IMR-90 (cell line): ENCODE results near the gene NUFIP2. TPM values are rescaled to one million over a fixed set of nuclear protein-coding genes. Genes with fewer than 3 reads are reported as not detected.

Source experiments
- ATAC-seq: fragments of 200-7000 bp; cut with Tn5 transposase; 2 replicates; pipeline ENCODE4 v1.9.1; 2020; ENCODE audit warnings: low read depth, mild to moderate bottlenecking, moderate library complexity
- BruUV-seq: library from RNA; stranded (reverse); fragments of 400-500 nt; replicated peaks from 2 replicates; lab custom pipeline; 2021; lab: Mats Ljungman, UMichigan
- CTCF ChIA-PET: fragments of 300-600 bp; formaldehyde crosslinking; extraction: SDS; loops from one replicate; lab custom pipeline; 2021; ENCODE audit warnings: antibody characterized with exemption; lab: Yijun Ruan, JAX
- POLR2A ChIA-PET: fragments of 300-600 bp; sonication (Branson Sonifier 250); formaldehyde crosslinking; loops from one replicate; lab custom pipeline; 2022; ENCODE audit warnings: antibody characterized with exemption; ENCODE audit not compliant: unreplicated experiment; lab: Charles Lee
- DNase-seq: peaks from one replicate; pipeline ENCODE4 v3.0.0; 2013
- H2AFZ ChIP-seq: replicated peaks from 2 replicates; pipeline ENCODE3; 2013; ENCODE audit warnings: low read length, mild to moderate bottlenecking; ENCODE audit not compliant: poor library complexity
- H2AK5ac ChIP-seq: 2 replicates; pipeline ENCODE4 v1.6.1; 2013; ENCODE audit warnings: low read depth, low read length, inconsistent platforms
- H2AK9ac ChIP-seq: replicated peaks from 2 replicates; pipeline ENCODE3; 2013; ENCODE audit warnings: mild to moderate bottlenecking, low read depth, low read length, moderate library complexity; ENCODE audit not compliant: poor library complexity
- H2BK120ac ChIP-seq: 2 replicates; pipeline ENCODE4 v1.6.1; 2013; ENCODE audit warnings: low read depth, low read length, inconsistent platforms
- H2BK15ac ChIP-seq: 3 replicates; pipeline ENCODE4 v1.6.1; 2013; ENCODE audit warnings: low read depth, low read length, inconsistent platforms
- H2BK20ac ChIP-seq: 2 replicates; pipeline ENCODE4 v1.6.1; 2013; ENCODE audit warnings: low read depth, mild to moderate bottlenecking, inconsistent platforms, low read length, moderate library complexity
- H2BK5ac ChIP-seq: 2 replicates; pipeline ENCODE4 v1.6.1; 2013; ENCODE audit warnings: mild to moderate bottlenecking, low read depth, low read length, inconsistent platforms; ENCODE audit not compliant: poor library complexity, severe bottlenecking
- H3K14ac ChIP-seq: replicated peaks from 2 replicates; pipeline ENCODE4 v1.6.1; 2013; ENCODE audit warnings: low read depth, low read length, inconsistent platforms
- H3K18ac ChIP-seq: 2 replicates; pipeline ENCODE4 v1.6.1; 2013; ENCODE audit warnings: low read depth, low read length, control low read depth
- H3K23ac ChIP-seq: 2 replicates; pipeline ENCODE4 v1.6.1; 2013; ENCODE audit warnings: low read depth, low read length, inconsistent platforms
- H3K27ac ChIP-seq: 2 replicates; pipeline ENCODE4 v1.5.1; 2013; ENCODE audit warnings: mild to moderate bottlenecking, control low read depth, low read length; ENCODE audit not compliant: insufficient read depth
- H3K27me3 ChIP-seq: 2 replicates; pipeline ENCODE4 v1.6.1; 2013; ENCODE audit warnings: low read length; ENCODE audit not compliant: control insufficient read depth, insufficient read depth
- H3K36me3 ChIP-seq: 2 replicates; pipeline ENCODE4 v1.6.1; 2013; ENCODE audit warnings: low read length, mixed read lengths; ENCODE audit not compliant: control insufficient read depth, insufficient read depth
- H3K4ac ChIP-seq: 2 replicates; pipeline ENCODE4 v1.6.1; 2013; ENCODE audit warnings: low read depth, low read length, inconsistent platforms
- H3K4me1 ChIP-seq: 2 replicates; pipeline ENCODE4 v1.6.1; 2013; ENCODE audit warnings: low read length, mixed read lengths; ENCODE audit not compliant: control insufficient read depth, insufficient read depth
- H3K4me2 ChIP-seq: 2 replicates; pipeline ENCODE4 v1.6.1; 2013; ENCODE audit warnings: low read depth, mild to moderate bottlenecking, control low read depth, low read length, moderate library complexity
- H3K4me3 ChIP-seq: 2 replicates; pipeline ENCODE4 v1.5.1; 2013; ENCODE audit warnings: low read depth, mild to moderate bottlenecking, control low read depth, low read length, moderate library complexity; ENCODE audit not compliant: insufficient read depth
- H3K56ac ChIP-seq: 2 replicates; pipeline ENCODE4 v1.6.1; 2013; ENCODE audit warnings: low read length, inconsistent platforms; ENCODE audit not compliant: insufficient read depth; ENCODE audit errors: extremely low read depth
- H3K79me1 ChIP-seq, 2 experiments: 2 replicates each; pipeline ENCODE4 v1.6.1; 2013; ENCODE audit warnings: low read length in 2 of 2, inconsistent platforms in 1 of 2, low read depth in 1 of 2
- H3K9ac ChIP-seq: 2 replicates; pipeline ENCODE4 v1.6.1; 2013; ENCODE audit warnings: low read depth, low read length, control low read depth
- H3K9me1 ChIP-seq: 2 replicates; pipeline ENCODE4 v1.6.1; 2013; ENCODE audit warnings: low read length, inconsistent platforms; ENCODE audit not compliant: insufficient read depth
- H3K9me3 ChIP-seq: 2 replicates; pipeline ENCODE4 v1.6.1; 2013; ENCODE audit warnings: low read length; ENCODE audit not compliant: control insufficient read depth, insufficient read depth
- H4K20me1 ChIP-seq: 2 replicates; pipeline ENCODE4 v1.6.1; 2013; ENCODE audit warnings: low read length, inconsistent platforms; ENCODE audit not compliant: insufficient read depth
- H4K5ac ChIP-seq: 2 replicates; pipeline ENCODE4 v1.6.1; 2013; ENCODE audit warnings: mild to moderate bottlenecking, low read depth, low read length, control low read depth
- H4K8ac ChIP-seq, 2 experiments: 2 replicates each; pipeline ENCODE4 v1.6.1; 2013; ENCODE audit warnings: low read depth in 2 of 2, low read length in 2 of 2, control low read depth in 1 of 2, inconsistent platforms in 1 of 2
- H4K91ac ChIP-seq: 2 replicates; pipeline ENCODE4 v1.6.1; 2013; ENCODE audit warnings: low read depth, low read length, inconsistent platforms; ENCODE audit not compliant: insufficient read depth
- FOS ChIP-seq: fragments of 150-350 bp; IDR thresholded peaks from 2 replicates; pipeline ENCODE4 v1.6.1; 2016; ENCODE audit warnings: low read depth, low read length
- MAZ ChIP-seq: IDR thresholded peaks from 2 replicates; pipeline ENCODE4 v1.6.1; 2012; ENCODE audit warnings: low read depth, mild to moderate bottlenecking, low read length, improper control_type of control experiment, moderate library complexity, borderline replicate concordance
- RAD21 ChIP-seq: IDR thresholded peaks from 2 replicates; pipeline ENCODE4 v1.6.1; 2012; ENCODE audit warnings: low read length, improper control_type of control experiment
- SMC3 ChIP-seq: fragments of 150-350 bp; IDR thresholded peaks from 2 replicates; pipeline ENCODE4 v1.6.1; 2016; ENCODE audit warnings: low read depth, mild to moderate bottlenecking, antibody characterized with exemption, low read length, moderate library complexity
- WGBS, 2 experiments: methylation state at CpG; one replicate each; pipeline versions ENCODE4 v1.1.5 to v1.1.7; 2013; ENCODE audit warnings: missing lambda C conversion rate in 2 of 2; ENCODE audit not compliant: insufficient read length in 1 of 2; ENCODE audit errors: extremely low coverage in 2 of 2; 5-methylcytosine and 5-hydroxymethylcytosine counted together
- dilution Hi-C: fragments of 300-500 bp; cut with HindIII; formaldehyde crosslinking; loops from one replicate; pipeline ENCODE4 v1.14.3; 2018; ENCODE audit warnings: low sequenced_read_pairs; ENCODE audit not compliant: unreplicated experiment
- in situ Hi-C: fragments of 300-500 bp; cut with MboI; formaldehyde crosslinking; loops from 3 replicates; pipeline ENCODE4 v1.14.3; 2019; ENCODE audit warnings: low sequenced_read_pairs, inconsistent platforms, mixed read lengths
- intact Hi-C: fragments of 100-400 bp; cut with micrococcal nuclease; formaldehyde crosslinking; loops from 2 replicates; pipeline ENCODE4 v1.10.0; 2022
- polyA plus RNA-seq, 3 experiments: library from polyadenylated mRNA; depleted of rRNA; stranded (reverse); fragments of >200 nt; gene quantifications; 2 replicates each; pipeline ENCODE4 v1.2.3, GENCODE V29; 2012; ENCODE audit warnings: low replicate concordance in 1 of 3
- total RNA-seq: library from RNA; depleted of rRNA; stranded (reverse); fragments of >200 nt; gene quantifications from 2 replicates; pipeline ENCODE4 v1.2.3, GENCODE V29; 2012
- TF ChIP-seq, protein P1 (sequence below): conservative IDR thresholded peaks from 2 replicates; pipeline ENCODE4 v1.5.1; 2012; ENCODE audit warnings: mild to moderate bottlenecking, low read depth, low read length, improper control_type of control experiment

Gene NUFIP2
- total and polyA plus RNA-seq, 2 of the 4 experiments (the other 2 are of a cell fraction): 8.9 to 25.6 TPM

DNA sequence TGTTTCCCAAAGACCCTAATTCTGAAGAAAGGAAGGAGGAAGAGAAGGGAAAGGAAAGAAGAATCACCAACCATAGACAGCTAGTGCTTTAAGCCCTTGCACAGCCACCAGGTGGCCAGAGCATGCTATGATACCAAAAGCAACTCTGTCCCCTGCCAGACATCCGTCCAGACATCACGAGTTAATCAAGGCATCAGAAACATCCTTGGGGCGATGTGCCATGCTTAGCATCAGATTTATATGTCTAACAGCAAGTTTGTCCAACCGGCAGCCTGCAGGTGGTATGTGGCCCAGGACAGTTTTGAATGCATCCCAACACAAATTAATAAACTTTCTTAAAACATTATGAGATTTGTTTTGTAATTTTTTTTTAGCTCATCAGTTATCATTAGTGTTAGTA, 50.2 kb downstream of the NUFIP2 start:
- peak; percentile 44 for DNase-seq
- H3K27me3 ChIP-seq: no peaks in the 10 kb centered on the region
- 74% methylated on average over 3 of the region's 4 CpGs; no CpG with 5 or more reads in 1 of the 2 experiments for WGBS, 2 experiments
- H3K9ac ChIP-seq: no peak overlapping the region
- no peak overlapping the region for H3K27ac ChIP-seq
- no TSS peak for BruUV-seq
- H2BK15ac ChIP-seq: peak overlapping the region; percentile 31; the same call in 1 of the 3 replicates
- POLR2A ChIA-PET: no interaction called here
- no peak overlapping the region for H2AFZ ChIP-seq
- peaks cover 11% of the 10 kb centered on the region for H3K9me1 ChIP-seq
- no peak for TF ChIP-seq FOS
- TF ChIP-seq, protein P1, sequence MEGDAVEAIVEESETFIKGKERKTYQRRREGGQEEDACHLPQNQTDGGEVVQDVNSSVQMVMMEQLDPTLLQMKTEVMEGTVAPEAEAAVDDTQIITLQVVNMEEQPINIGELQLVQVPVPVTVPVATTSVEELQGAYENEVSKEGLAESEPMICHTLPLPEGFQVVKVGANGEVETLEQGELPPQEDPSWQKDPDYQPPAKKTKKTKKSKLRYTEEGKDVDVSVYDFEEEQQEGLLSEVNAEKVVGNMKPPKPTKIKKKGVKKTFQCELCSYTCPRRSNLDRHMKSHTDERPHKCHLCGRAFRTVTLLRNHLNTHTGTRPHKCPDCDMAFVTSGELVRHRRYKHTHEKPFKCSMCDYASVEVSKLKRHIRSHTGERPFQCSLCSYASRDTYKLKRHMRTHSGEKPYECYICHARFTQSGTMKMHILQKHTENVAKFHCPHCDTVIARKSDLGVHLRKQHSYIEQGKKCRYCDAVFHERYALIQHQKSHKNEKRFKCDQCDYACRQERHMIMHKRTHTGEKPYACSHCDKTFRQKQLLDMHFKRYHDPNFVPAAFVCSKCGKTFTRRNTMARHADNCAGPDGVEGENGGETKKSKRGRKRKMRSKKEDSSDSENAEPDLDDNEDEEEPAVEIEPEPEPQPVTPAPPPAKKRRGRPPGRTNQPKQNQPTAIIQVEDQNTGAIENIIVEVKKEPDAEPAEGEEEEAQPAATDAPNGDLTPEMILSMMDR: peak; percentile 44
- peak; percentile 41 for TF ChIP-seq SMC3
- TF ChIP-seq MAZ: no peak
- TF ChIP-seq RAD21: peak; percentile 45
- H3K4me2 ChIP-seq: no peak overlapping the region
- H3K9me3 ChIP-seq: no peaks in the 10 kb centered on the region
- H3K36me3 ChIP-seq: no peaks in the 10 kb centered on the region
- H4K8ac ChIP-seq: peak overlapping the region in 1 of 2 experiments; percentile 62; a peak in 2 of 4 replicates
- H3K23ac ChIP-seq: peak overlapping the region; percentile 62; the same call in 1 of the 2 replicates
- peak overlapping the region; percentile 70 for H3K14ac ChIP-seq
- H2BK5ac ChIP-seq: no peak overlapping the region
- H2BK20ac ChIP-seq: peak overlapping the region; percentile 93
- CTCF ChIA-PET: interaction anchor here (0.9 to 1.3 kb wide), 4 partner anchors 8 to 119 kb away, joined by 3 to 4 read pairs (median 3); no protein-coding TSS in a partner anchor
- peak overlapping the region; percentile 88 for H2BK120ac ChIP-seq
- no peak for ATAC-seq
- 0 out of 2 replicates have a peak overlapping the region, but pooled peaks have one; percentile 14 for H4K91ac ChIP-seq
- intact Hi-C loops: no loop called here
- dilution Hi-C loops: no loop called here
- no peak overlapping the region for H2AK9ac ChIP-seq
- H4K20me1 ChIP-seq: no peaks in the 10 kb centered on the region
- peaks cover 1 to 22% of the 10 kb centered on the region in 2 experiments; a peak in 3 of 4 replicates for H3K79me1 ChIP-seq
- H3K4me1 ChIP-seq: peaks cover 13% of the 10 kb centered on the region
- peak overlapping the region; percentile 82; the same call in 1 of the 2 replicates for H3K4ac ChIP-seq
- peak overlapping the region; percentile 34; the same call in 1 of the 2 replicates for H3K18ac ChIP-seq
- in situ Hi-C loops: no loop called here
- H3K4me3 ChIP-seq: no peak overlapping the region
- peak overlapping the region; percentile 52; the same call in 1 of the 2 replicates for H4K5ac ChIP-seq
- H2AK5ac ChIP-seq: peak overlapping the region; percentile 46
- H3K56ac ChIP-seq: no peak overlapping the region
